GM12891 (cell line): Measurements from ENCODE around the gene DCLK1.
A peak's percentile ranks its signal among the peaks of the same experiment; 100 is the strongest.
"Not testable (repeated sequence)": the region's sequence is repeated elsewhere in the genome, so short reads cannot be mapped to it uniquely, and the experiment has no call there.

ENCODE experiments used
- DNase-seq: peaks from one replicate; pipeline ENCODE4 v3.0.0; 2011; ENCODE audit warnings: low spot score; ENCODE audit not compliant: insufficient read length
- FAIRE-seq: peaks from 2 replicates; lab custom pipeline; 2011; peaks lifted over from hg19 to GRCh38; lab: Jason Lieb, UNC
- PAX5 ChIP-seq: IDR thresholded peaks from 2 replicates; pipeline ENCODE4 v1.6.1; 2011; ENCODE audit warnings: low read length, moderate library complexity, mild to moderate bottlenecking; ENCODE audit not compliant: insufficient read depth, severe bottlenecking
- POLR2A ChIP-seq: IDR thresholded peaks from 2 replicates; pipeline ENCODE4 v1.6.1; 2011; ENCODE audit warnings: low read depth, low read length, control low read depth
- POLR2AphosphoS5 ChIP-seq: IDR thresholded peaks from 2 replicates; pipeline ENCODE4 v1.6.1; 2011; ENCODE audit warnings: low read depth, low read length, control low read depth
- POU2F2 ChIP-seq: IDR thresholded peaks from 2 replicates; pipeline ENCODE4 v1.6.1; 2011; ENCODE audit warnings: low read depth, mild to moderate bottlenecking, control low read depth, low read length, moderate library complexity
- SPI1 ChIP-seq: IDR thresholded peaks from 2 replicates; pipeline ENCODE4 v1.6.1; 2011; ENCODE audit warnings: low read depth, low read length, control low read depth
- TAF1 ChIP-seq: IDR thresholded peaks from 2 replicates; pipeline ENCODE4 v1.6.1; 2011; ENCODE audit warnings: low read depth, low read length, control low read depth

The DCLK1 gene

DNA sequence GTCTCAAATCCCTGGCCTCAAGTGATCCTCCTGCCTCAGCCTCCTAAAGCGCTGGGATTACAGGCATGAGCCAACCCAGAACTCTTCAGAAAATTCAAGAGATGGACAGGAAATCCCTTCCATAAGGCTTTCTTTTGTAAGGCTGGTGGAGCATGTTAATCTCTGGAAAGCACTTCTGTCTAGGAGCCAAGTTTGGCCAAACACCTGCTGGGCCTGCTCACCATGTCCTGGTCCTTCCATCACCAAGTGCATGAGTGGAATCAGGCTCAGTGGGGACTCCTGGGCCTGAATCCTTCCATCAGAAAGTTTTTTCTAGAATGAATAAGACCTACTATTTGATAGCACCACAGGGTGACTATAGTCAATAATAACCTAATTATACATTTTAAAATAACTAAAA lies 148.0 kb downstream of the DCLK1 start:
- TF ChIP-seq SPI1 (no peak), POLR2AphosphoS5 (no peak), PAX5 (no peak), POLR2A (no peak), TAF1 (no peak), POU2F2 (no peak)
- DNase-seq = no peak
- no peak for FAIRE-seq

GRCh38 chr13:35979361-35979951 lies 151.7 kb downstream of the DCLK1 start:
- no peak for FAIRE-seq
- no peak for DNase-seq
- TF ChIP-seq SPI1 = no peak
- no peak for TF ChIP-seq PAX5
- TF ChIP-seq TAF1 = no peak
- TF ChIP-seq POLR2AphosphoS5 = no peak
- TF ChIP-seq POLR2A = no peak
- TF ChIP-seq POU2F2 = no peak

- TF ChIP-seq POLR2AphosphoS5 (no peak), SPI1 (no peak), POU2F2 (no peak), TAF1 (no peak), PAX5 (no peak), POLR2A (no peak)
- FAIRE-seq (peak; percentile 71), DNase-seq (peak; percentile 17)
Observed at GRCh38 chr13:35978607-35979316, 152.4 kb downstream of the DCLK1 start.

GRCh38 chr13:35977060-35977459 lies 154.1 kb downstream of the DCLK1 start:
- no peak for TF ChIP-seq POLR2AphosphoS5
- TF ChIP-seq SPI1 = no peak
- no peak for TF ChIP-seq POU2F2
- no peak for TF ChIP-seq PAX5
- TF ChIP-seq TAF1 = no peak
- FAIRE-seq (no peak), DNase-seq (no peak)

DNA sequence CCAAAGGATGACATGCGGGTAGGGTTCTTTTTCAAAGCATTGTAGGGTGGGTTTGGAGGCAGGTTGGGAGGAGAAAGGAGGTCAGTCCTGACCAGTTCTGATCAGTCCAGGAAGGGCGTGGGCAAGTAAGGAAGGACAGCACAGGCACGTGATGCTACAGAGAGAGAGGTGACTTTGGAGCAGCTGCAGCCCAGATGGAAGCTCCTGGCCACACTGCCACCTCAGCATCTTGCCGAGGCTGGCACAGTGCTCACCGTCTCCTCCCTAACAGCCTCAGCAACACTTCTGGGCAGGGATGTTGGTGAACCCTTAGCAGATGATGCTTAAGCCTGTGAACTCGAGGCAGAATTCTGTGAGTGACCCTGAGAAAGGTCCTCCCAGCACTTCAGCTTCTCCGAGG lies 155.1 kb downstream of the DCLK1 start:
- TF ChIP-seq POU2F2 (no peak), POLR2A (no peak), POLR2AphosphoS5 (no peak), PAX5 (no peak), TAF1 (no peak), SPI1 (no peak)
- FAIRE-seq (no peak), DNase-seq (no peak)

DNA sequence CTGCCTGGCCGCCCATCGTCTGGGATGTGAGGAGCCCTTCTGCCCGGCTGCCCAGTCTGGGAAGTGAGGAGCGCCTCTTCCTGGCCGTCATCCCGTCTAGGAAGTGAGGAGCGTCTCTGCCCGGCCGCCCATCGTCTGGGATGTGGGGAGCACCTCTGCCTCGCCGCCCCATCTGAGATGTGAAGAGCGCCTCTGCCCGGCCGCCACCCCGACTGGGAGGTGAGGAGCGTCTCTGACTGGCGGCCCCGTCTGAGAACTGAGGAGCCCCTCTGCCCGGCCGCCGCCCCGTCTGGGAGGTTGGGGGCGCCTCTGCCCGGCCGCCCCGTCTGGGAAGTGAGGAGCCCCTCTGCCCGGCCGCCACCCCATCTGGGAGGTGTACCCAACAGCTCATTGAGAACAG lies 164.2 kb downstream of the DCLK1 start:
- FAIRE-seq = not testable (repeated sequence)

GRCh38 chr13:35966024-35966423 lies 165.2 kb downstream of the DCLK1 start:
- FAIRE-seq (no peak), DNase-seq (no peak)
- no peak for TF ChIP-seq POU2F2
- TF ChIP-seq PAX5 = no peak
- no peak for TF ChIP-seq SPI1
- no peak for TF ChIP-seq POLR2AphosphoS5
- no peak for TF ChIP-seq TAF1
- no peak for TF ChIP-seq POLR2A

More for the DNA sequence above, 164.2 kb downstream of the DCLK1 start:
- not testable (repeated sequence) for DNase-seq

GRCh38 chr13:35965226-35965927 lies 165.8 kb downstream of the DCLK1 start:
- TF ChIP-seq POLR2A (no peak), POLR2AphosphoS5 (no peak), SPI1 (no peak), PAX5 (no peak), TAF1 (no peak), POU2F2 (no peak)
- no peak for FAIRE-seq
- DNase-seq = no peak

- no peak for FAIRE-seq
- DNase-seq = no peak
- TF ChIP-seq PAX5 (no peak), SPI1 (no peak), POU2F2 (no peak), POLR2AphosphoS5 (no peak), POLR2A (no peak), TAF1 (no peak)
Observed at GRCh38 chr13:35964863-35965180, 166.4 kb downstream of the DCLK1 start.
